GM10248 (cell line): ENCODE results near the gene SPATA2.

Experiments used
- CTCF ChIA-PET: fragments of 300-600 bp; sonication (Branson Sonifier 250); formaldehyde crosslinking; extraction: SDS; loops from one replicate; lab custom pipeline; 2021; ENCODE audit warnings: antibody characterized with exemption; lab: Yijun Ruan, JAX
- POLR2A ChIA-PET: fragments of 350-650 bp; sonication (Branson Sonifier 250); formaldehyde crosslinking; extraction: SDS; loops from one replicate; lab custom pipeline; 2020; ENCODE audit warnings: antibody characterized with exemption; lab: Yijun Ruan, JAX
- DNase-seq: peaks from one replicate; pipeline ENCODE4 v3.0.0; 2012; ENCODE audit errors: extremely low spot score
- CTCF ChIP-seq: IDR thresholded peaks from 2 replicates; pipeline ENCODE4 v1.5.1; 2012; ENCODE audit warnings: mild to moderate bottlenecking, low read depth; ENCODE audit errors: extremely low read depth, missing control alignments, control extremely low read depth

SPATA2 gene

GRCh38 chr20:49948809-49949507, 33.6 kb upstream of the SPATA2 start:
- CTCF ChIA-PET: interaction anchor here (2.0 kb wide), 1 partner anchor 123 kb away, joined by 5 read pairs; no protein-coding TSS in a partner anchor
- POLR2A ChIA-PET: no interaction called here
- TF ChIP-seq CTCF: no peak

GRCh38 chr20:49948178-49948577, 32.8 kb upstream of the SPATA2 start:
- ChIA-PET CTCF (interaction anchor here (1.1 kb wide), 1 partner anchor 9 kb away, joined by 3 read pairs; no protein-coding TSS in a partner anchor), POLR2A (no interaction called here)
- no peak for TF ChIP-seq CTCF
- DNase-seq: no peak

More at GRCh38 chr20:49948809-49949507, 33.6 kb upstream of the SPATA2 start:
- DNase-seq: no peak

GRCh38 chr20:49945701-49946477, 30.6 kb upstream of the SPATA2 start:
- no peak for TF ChIP-seq CTCF
- ChIA-PET POLR2A (interaction anchor here (0.5 to 1.3 kb wide), 2 partner anchors 10 to 34 kb away, joined by 3 read pairs; partner anchors contain the start of gene RNF114), CTCF (interaction anchor here (1.1 to 3.4 kb wide), 5 partner anchors 9 to 140 kb away, joined by 3 to 10 read pairs (median 5); partner anchors contain the start of gene RNF114)
- no peak for DNase-seq

- no peak for DNase-seq
- ChIA-PET POLR2A (interaction anchor here (1.3 kb wide), 1 partner anchor 10 kb away, joined by 3 read pairs; the partner anchor contains the start of gene RNF114), CTCF (interaction anchor here (1.4 to 3.4 kb wide), 3 partner anchors 10 to 140 kb away, joined by 5 to 10 read pairs (median 5); partner anchors contain the start of gene RNF114)
- TF ChIP-seq CTCF: no peak
Observed at GRCh38 chr20:49945306-49945700, 30.0 kb upstream of the SPATA2 start.

- no peak for DNase-seq
- no peak for TF ChIP-seq CTCF
- POLR2A ChIA-PET: interaction anchor here (0.6 kb wide), 1 partner anchor 192 kb away, joined by 3 read pairs; no protein-coding TSS in a partner anchor
- CTCF ChIA-PET: no interaction called here
Observed at GRCh38 chr20:49942942-49943341, 27.6 kb upstream of the SPATA2 start.

GRCh38 chr20:49942303-49942702, 27.0 kb upstream of the SPATA2 start:
- ChIA-PET CTCF (interaction anchor here (1.0 to 1.6 kb wide), 2 partner anchors 30 to 129 kb away, joined by 3 to 5 read pairs; no protein-coding TSS in a partner anchor), POLR2A (interaction anchor here (0.6 kb wide), 1 partner anchor 10 kb away, joined by 3 read pairs; no protein-coding TSS in a partner anchor)
- DNase-seq: no peak
- no peak for TF ChIP-seq CTCF
